PC-3 (cell line): ENCODE results near the gene LIPC.

Source experiments
- CTCF ChIP-seq: fragments of 300-600 bp; sonication (generic); conservative IDR thresholded peaks from 2 replicates; pipeline ENCODE4 v1.5.1; 2017; ENCODE audit warnings: antibody characterized with exemption, low read depth, mild to moderate bottlenecking, low read length
- EZH2 ChIP-seq: fragments of 300-600 bp; sonication (generic); IDR thresholded peaks from one replicate; pipeline ENCODE4 v1.6.1; 2017; ENCODE audit warnings: antibody characterized with exemption, mild to moderate bottlenecking, low read length; ENCODE audit not compliant: unreplicated experiment

GRCh38 chr15:58551764-58552504 lies 120.1 kb downstream of the LIPC start:
- no peak for TF ChIP-seq CTCF
- no peak for TF ChIP-seq EZH2
